Measurements from ENCODE around the gene TRAF1.

DNA sequence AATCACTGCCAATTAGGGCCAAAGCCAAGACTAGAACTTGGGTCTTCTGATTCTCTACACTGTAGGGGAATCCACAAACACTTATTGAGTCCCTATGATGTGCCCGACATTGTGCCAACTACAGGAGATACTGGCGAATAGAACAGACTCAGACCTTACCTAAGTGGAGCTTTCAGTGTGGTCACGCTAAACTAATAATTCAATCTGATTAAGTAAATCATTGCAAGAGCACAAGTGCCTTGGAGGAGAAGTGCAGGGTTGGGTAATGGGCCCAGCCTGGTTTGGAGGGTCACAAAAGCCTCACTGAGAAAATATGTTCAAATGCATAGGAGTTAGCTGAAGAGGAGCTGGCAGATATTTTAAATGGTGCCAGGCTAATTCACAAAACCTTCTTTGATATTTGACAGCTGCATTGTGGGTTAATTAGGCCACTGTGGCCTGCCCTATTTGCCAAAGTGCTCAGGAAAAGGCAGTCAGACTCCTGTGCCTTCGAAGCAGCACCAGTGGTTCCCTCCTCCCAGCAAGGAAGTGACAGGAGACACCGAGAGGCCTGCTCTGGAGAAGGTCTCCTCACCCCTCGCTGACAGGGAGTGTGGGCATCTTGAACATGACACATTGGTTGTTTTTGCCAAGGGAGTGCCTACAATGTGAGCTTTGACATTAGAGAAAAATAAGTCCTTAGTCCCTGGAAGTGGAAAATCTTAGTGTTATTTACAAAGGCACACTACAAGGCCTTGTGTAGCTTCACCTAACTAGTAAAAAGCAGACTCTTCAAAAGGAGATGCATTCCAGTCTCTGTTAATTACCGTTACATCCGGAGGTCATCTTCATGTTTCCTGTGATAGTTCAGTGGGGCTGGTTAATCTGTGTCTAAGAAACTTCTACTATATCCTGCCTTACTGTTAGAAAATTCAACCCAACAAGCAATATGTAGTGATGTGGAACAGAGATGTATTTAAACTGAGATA, 24.1 kb upstream of the TRAF1 start:
- TF ChIP-seq CTCF (IDR thresholded peaks at IDR 0.05) (no peak), POLR2A (IDR thresholded peaks at IDR 0.05) (no peak)

Measured in tibial nerve (tissue), 3 donors.